K562 (cell line): Measurements from ENCODE around the gene PIP5KL1. TPM values are rescaled to one million over a fixed set of nuclear protein-coding genes. Genes with fewer than 3 reads are reported as not detected.

ENCODE experiments used
- BRF2 ChIP-seq: IDR thresholded peaks from 3 replicates; pipeline ENCODE4 v1.6.1; 2011; ENCODE audit warnings: borderline replicate concordance, mild to moderate bottlenecking; ENCODE audit not compliant: insufficient read length, insufficient read depth
- JUND ChIP-seq, 2 experiments: IDR thresholded peaks; 2 replicates in 1 of 2; 3 replicates in 1 of 2; pipeline ENCODE4 v1.6.1; 2011; ENCODE audit warnings: borderline replicate concordance in 2 of 2, low read depth in 2 of 2, low read length in 2 of 2, improper control_type of control experiment in 1 of 2, missing biosample characterization in 1 of 2, missing genetic modification characterization in 1 of 2, missing genetic modification reagents in 1 of 2
- MTA1 ChIP-seq: fragments of 450-650 bp; IDR thresholded peaks from 2 replicates; pipeline ENCODE4 v1.6.1; 2017; ENCODE audit warnings: borderline replicate concordance
- NFIC ChIP-seq: fragments of 450-650 bp; IDR thresholded peaks from 2 replicates; pipeline ENCODE4 v1.6.1; 2017; ENCODE audit warnings: mild to moderate bottlenecking, inconsistent platforms
- PURB ChIP-seq: sonication (generic); formaldehyde crosslinking; IDR thresholded peaks from 2 replicates; pipeline ENCODE4 v1.9.0; 2021; ENCODE audit warnings: low read depth, mild to moderate bottlenecking, missing genetic modification reagents
- RAD21 ChIP-seq, 2 experiments: fragments of 250-450 bp in 1 of 2; fragments of 450-650 bp in 1 of 2; sonication (Bioruptor Pico) in 1 of 2; formaldehyde crosslinking in 1 of 2; IDR thresholded peaks in 1 of 2; conservative IDR thresholded peaks in 1 of 2; 2 replicates each; pipeline versions ENCODE4 v1.4.0 to v1.8.0; 2020 to 2022; ENCODE audit warnings: mild to moderate bottlenecking in 2 of 2, moderate library complexity in 1 of 2
- RB1 ChIP-seq: fragments of 450-650 bp; IDR thresholded peaks from 2 replicates; pipeline ENCODE4 v1.6.1; 2017; ENCODE audit warnings: low read depth, mild to moderate bottlenecking
- ZBTB1 ChIP-seq: sonication (generic); formaldehyde crosslinking; IDR thresholded peaks from 2 replicates; pipeline ENCODE4 v1.8.1; 2023; ENCODE audit warnings: missing genetic modification reagents, low read depth, mild to moderate bottlenecking, borderline replicate concordance
- ZBTB8A ChIP-seq: fragments of 450-650 bp; IDR thresholded peaks from 2 replicates; pipeline ENCODE4 v1.6.1; 2018; ENCODE audit warnings: mild to moderate bottlenecking, moderate library complexity; ENCODE audit not compliant: partially characterized antibody
- ZNF695 ChIP-seq: fragments of 450-650 bp; formaldehyde crosslinking; IDR thresholded peaks from 2 replicates; pipeline ENCODE4 v1.4.0; 2020; ENCODE audit warnings: mild to moderate bottlenecking, moderate library complexity
- polyA plus RNA-seq, 8 experiments: library from polyadenylated mRNA; depleted of rRNA in 4 of 8; stranded (reverse) in 5 of 8; unstranded in 3 of 8; fragments of >200 nt; fragmentation: Nextera tagmentation in 2 of 8; fragmentation: Illumina TruSeq in 1 of 8; extraction: Ambion mirVana in 2 of 8; extraction: Trizol in 1 of 8; gene quantifications; 2 replicates each; pipeline versions ENCODE4 v1.2.1 to v1.2.3, GENCODE V29; 2011 to 2014; ENCODE audit warnings: inconsistent platforms in 1 of 8, missing spikeins in 1 of 8
- total RNA-seq, 7 experiments: library from RNA; depleted of rRNA in 6 of 7; stranded (reverse); fragments of >200 nt in 6 of 7; fragmentation: Illumina TruSeq in 2 of 7; extraction: Trizol in 2 of 7; gene quantifications; 2 replicates each; pipeline versions ENCODE4 v1.2.1 to v1.2.3, GENCODE V29; 2011 to 2021; ENCODE audit warnings: low replicate concordance in 1 of 7
- TF ChIP-seq, protein P1 (sequence below), 2 experiments: fragments of 450-650 bp in 1 of 2; sonication (generic) in 1 of 2; formaldehyde crosslinking in 1 of 2; IDR thresholded peaks; 2 replicates each; pipeline versions ENCODE4 v1.7.1 to v1.9.0; 2016 to 2022; ENCODE audit warnings: inconsistent platforms in 1 of 2, mild to moderate bottlenecking in 1 of 2, missing genetic modification reagents in 1 of 2
- TF ChIP-seq, protein P2 (sequence below): fragments of 450-650 bp; IDR thresholded peaks from 2 replicates; pipeline ENCODE4 v1.6.1; 2018; ENCODE audit not compliant: partially characterized antibody

The PIP5KL1 gene
- total and polyA plus RNA-seq, 9 of the 15 experiments (the other 6 are each of a cell fraction or from before 2014, with no cell fraction given): 0.18 to 4.8 (median 1.2) TPM

- TF ChIP-seq, protein P1, sequence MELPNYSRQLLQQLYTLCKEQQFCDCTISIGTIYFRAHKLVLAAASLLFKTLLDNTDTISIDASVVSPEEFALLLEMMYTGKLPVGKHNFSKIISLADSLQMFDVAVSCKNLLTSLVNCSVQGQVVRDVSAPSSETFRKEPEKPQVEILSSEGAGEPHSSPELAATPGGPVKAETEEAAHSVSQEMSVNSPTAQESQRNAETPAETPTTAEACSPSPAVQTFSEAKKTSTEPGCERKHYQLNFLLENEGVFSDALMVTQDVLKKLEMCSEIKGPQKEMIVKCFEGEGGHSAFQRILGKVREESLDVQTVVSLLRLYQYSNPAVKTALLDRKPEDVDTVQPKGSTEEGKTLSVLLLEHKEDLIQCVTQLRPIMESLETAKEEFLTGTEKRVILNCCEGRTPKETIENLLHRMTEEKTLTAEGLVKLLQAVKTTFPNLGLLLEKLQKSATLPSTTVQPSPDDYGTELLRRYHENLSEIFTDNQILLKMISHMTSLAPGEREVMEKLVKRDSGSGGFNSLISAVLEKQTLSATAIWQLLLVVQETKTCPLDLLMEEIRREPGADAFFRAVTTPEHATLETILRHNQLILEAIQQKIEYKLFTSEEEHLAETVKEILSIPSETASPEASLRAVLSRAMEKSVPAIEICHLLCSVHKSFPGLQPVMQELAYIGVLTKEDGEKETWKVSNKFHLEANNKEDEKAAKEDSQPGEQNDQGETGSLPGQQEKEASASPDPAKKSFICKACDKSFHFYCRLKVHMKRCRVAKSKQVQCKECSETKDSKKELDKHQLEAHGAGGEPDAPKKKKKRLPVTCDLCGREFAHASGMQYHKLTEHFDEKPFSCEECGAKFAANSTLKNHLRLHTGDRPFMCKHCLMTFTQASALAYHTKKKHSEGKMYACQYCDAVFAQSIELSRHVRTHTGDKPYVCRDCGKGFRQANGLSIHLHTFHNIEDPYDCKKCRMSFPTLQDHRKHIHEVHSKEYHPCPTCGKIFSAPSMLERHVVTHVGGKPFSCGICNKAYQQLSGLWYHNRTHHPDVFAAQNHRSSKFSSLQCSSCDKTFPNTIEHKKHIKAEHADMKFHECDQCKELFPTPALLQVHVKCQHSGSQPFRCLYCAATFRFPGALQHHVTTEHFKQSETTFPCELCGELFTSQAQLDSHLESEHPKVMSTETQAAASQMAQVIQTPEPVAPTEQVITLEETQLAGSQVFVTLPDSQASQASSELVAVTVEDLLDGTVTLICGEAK (IDR thresholded peaks at IDR 0.05): no peak
- TF ChIP-seq, protein P1 (CRISPR knock-in tag; IDR thresholded peaks at IDR 0.05): no peak
- TF ChIP-seq NFIC (no peak), RAD21 (CRISPR knock-in tag; conservative IDR thresholded peaks at IDR 0.05 in 1 of 2, IDR thresholded peaks at IDR 0.05 in 1 of 2) (peak; percentile 94 to 97), MTA1 (no peak), BRF2 (no peak), ZBTB1 (no peak), ZBTB8A (no peak), RB1 (peak; percentile 75; the same call in 1 of the 2 replicates), ZNF695 (CRISPR knock-in tag) (no peak), JUND (IDR thresholded peaks at IDR 0.05; ENCODE audit: borderline replicate concordance, low read depth, low read length) (peak; percentile 55; the same call in 1 of the 2 replicates), JUND (tag; IDR thresholded peaks at IDR 0.05; ENCODE audit: borderline replicate concordance, low read depth, low read length) (peak; percentile 18; the same call in 1 of the 3 replicates), PURB (no peak)
- TF ChIP-seq, protein P2, sequence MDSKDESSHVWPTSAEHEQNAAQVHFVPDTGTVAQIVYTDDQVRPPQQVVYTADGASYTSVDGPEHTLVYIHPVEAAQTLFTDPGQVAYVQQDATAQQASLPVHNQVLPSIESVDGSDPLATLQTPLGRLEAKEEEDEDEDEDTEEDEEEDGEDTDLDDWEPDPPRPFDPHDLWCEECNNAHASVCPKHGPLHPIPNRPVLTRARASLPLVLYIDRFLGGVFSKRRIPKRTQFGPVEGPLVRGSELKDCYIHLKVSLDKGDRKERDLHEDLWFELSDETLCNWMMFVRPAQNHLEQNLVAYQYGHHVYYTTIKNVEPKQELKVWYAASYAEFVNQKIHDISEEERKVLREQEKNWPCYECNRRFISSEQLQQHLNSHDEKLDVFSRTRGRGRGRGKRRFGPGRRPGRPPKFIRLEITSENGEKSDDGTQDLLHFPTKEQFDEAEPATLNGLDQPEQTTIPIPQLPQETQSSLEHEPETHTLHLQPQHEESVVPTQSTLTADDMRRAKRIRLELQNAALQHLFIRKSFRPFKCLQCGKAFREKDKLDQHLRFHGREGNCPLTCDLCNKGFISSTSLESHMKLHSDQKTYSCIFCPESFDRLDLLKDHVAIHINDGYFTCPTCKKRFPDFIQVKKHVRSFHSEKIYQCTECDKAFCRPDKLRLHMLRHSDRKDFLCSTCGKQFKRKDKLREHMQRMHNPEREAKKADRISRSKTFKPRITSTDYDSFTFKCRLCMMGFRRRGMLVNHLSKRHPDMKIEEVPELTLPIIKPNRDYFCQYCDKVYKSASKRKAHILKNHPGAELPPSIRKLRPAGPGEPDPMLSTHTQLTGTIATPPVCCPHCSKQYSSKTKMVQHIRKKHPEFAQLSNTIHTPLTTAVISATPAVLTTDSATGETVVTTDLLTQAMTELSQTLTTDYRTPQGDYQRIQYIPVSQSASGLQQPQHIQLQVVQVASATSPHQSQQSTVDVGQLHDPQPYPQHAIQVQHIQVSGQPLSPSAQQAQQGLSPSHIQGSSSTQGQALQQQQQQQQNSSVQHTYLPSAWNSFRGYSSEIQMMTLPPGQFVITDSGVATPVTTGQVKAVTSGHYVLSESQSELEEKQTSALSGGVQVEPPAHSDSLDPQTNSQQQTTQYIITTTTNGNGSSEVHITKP: no peak
These were observed 13.2 kb upstream of the PIP5KL1 start (continued) for GRCh38 chr9:127943731-127944144.
